ENCODE data around the gene UBE3A. TPM values are rescaled to one million over a fixed set of nuclear protein-coding genes. Genes with fewer than 3 reads are reported as not detected.

Gene UBE3A
- total RNA-seq, 1 donor from 2014 or later, result 122 TPM

DNA sequence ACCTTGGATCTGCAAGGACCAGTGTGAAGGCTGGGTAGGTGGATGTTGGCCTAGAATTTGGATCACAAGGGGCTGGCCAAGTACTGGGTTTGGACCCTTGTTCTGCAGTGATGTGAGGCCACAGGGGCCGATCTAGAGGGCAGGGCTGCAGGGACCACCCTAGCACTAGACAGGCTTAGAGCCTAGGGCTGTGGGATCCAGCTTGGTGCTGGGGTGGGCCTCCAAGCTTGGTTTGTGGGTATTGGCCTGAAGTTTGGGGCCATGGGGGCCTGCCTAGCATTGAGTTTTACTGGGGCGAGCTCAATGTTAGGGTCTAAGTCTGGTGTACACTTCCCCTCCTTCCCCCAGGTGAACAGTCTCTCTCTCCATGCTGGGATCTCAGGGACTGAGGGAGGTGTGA is 36.5 kb downstream of the UBE3A start:
- Histone ChIP-seq H3K4me1 (peaks cover 12% of the 10 kb centered on the region), H3K27ac (replicated peaks) (no peak overlapping the region), H3K9me3 (replicated peaks) (peaks cover 23% of the 10 kb centered on the region), H3K36me3 (peaks cover 45% of the 10 kb centered on the region), H3K4me3 (no peak overlapping the region), H3K27me3 (ENCODE audit: low read depth) (no peaks in the 10 kb centered on the region)
- no peak for TF ChIP-seq CTCF (IDR thresholded peaks at IDR 0.05; ENCODE audit: borderline replicate concordance)
- DNase-seq, result no peak
- intact Hi-C loops (cut with micrococcal nuclease), result no loop called here

GRCh38 chr15:25401501-25401900 is 37.3 kb downstream of the UBE3A start:
- no peak for DNase-seq
- Histone ChIP-seq H3K36me3 (peaks cover 45% of the 10 kb centered on the region), H3K4me1 (peaks cover 11% of the 10 kb centered on the region), H3K27me3 (ENCODE audit: low read depth) (no peaks in the 10 kb centered on the region), H3K4me3 (no peak overlapping the region), H3K9me3 (replicated peaks) (peaks cover 23% of the 10 kb centered on the region), H3K27ac (replicated peaks) (no peak overlapping the region)
- no peak for TF ChIP-seq CTCF (IDR thresholded peaks at IDR 0.05; ENCODE audit: borderline replicate concordance)
- intact Hi-C loops (cut with micrococcal nuclease), result no loop called here

DNA sequence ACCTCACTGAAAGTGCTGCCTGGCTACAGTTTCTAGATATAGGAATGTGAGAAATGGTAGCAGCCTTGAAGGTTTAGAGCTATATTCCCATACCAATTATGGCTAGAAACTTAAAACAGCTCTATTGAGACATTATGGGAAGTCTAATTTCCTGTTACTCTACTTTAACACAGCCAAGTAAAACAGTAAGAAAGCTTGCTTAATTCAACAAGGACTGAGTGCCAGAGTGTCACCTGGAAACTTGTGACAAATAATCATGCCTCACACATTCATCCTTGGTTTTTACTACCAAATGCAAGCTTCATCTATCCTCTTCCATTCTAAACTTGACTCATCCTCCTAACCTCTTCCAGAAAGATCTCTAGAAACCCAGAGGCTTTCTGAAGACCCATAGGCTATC is 41.7 kb downstream of the UBE3A start:
- DNase-seq, result no peak
- Histone ChIP-seq H3K4me1 (peaks cover 42% of the 10 kb centered on the region), H3K36me3 (peaks cover 12% of the 10 kb centered on the region), H3K9me3 (replicated peaks) (peaks cover 12% of the 10 kb centered on the region), H3K27me3 (ENCODE audit: low read depth) (no peaks in the 10 kb centered on the region), H3K4me3 (no peak overlapping the region), H3K27ac (replicated peaks) (no peak overlapping the region)
- intact Hi-C loops (cut with micrococcal nuclease), result no loop called here
- no peak for TF ChIP-seq CTCF (IDR thresholded peaks at IDR 0.05; ENCODE audit: borderline replicate concordance)

DNA sequence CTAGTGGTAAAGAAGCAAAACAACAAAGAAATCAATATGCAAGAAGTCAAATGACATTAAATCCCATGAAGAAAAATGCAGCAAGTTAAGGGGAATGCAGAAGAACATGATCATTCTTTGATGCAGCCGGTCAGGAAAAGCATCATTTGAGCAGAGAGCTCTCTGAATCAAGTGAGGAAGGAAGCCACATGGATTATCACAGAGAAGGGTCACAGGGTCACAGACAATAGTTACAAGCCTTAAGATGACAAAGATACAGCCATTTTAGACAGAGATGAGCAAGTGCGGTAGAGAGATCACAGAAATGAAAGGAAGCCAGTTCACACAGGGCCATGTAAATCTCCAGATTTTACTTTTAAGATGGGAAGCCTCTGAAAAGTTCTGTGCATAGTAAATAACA is 43.9 kb downstream of the UBE3A start:
- intact Hi-C loops (cut with micrococcal nuclease), result no loop called here

GRCh38 chr15:25392806-25393205 is 46.0 kb downstream of the UBE3A start:
- Histone ChIP-seq H3K4me1 (peaks cover 49% of the 10 kb centered on the region), H3K27me3 (ENCODE audit: low read depth) (no peaks in the 10 kb centered on the region), H3K4me3 (no peak overlapping the region), H3K9me3 (replicated peaks) (no peaks in the 10 kb centered on the region), H3K27ac (replicated peaks) (peak overlapping the region; percentile 30), H3K36me3 (no peaks in the 10 kb centered on the region)
- intact Hi-C loops (cut with micrococcal nuclease), result no loop called here
- TF ChIP-seq CTCF (IDR thresholded peaks at IDR 0.05; ENCODE audit: borderline replicate concordance), result no peak
- no peak for DNase-seq

More for the DNA sequence above, 43.9 kb downstream of the UBE3A start:
- Histone ChIP-seq H3K4me1 (peaks cover 49% of the 10 kb centered on the region), H3K27ac (replicated peaks) (no peak overlapping the region), H3K36me3 (no peaks in the 10 kb centered on the region), H3K27me3 (ENCODE audit: low read depth) (no peaks in the 10 kb centered on the region), H3K9me3 (replicated peaks) (no peaks in the 10 kb centered on the region), H3K4me3 (no peak overlapping the region)
- DNase-seq, result no peak
- no peak for TF ChIP-seq CTCF (IDR thresholded peaks at IDR 0.05; ENCODE audit: borderline replicate concordance)
